HepG2 (cell line): Measurements from ENCODE around the gene CIBAR2. TPM values are rescaled to one million over a fixed set of nuclear protein-coding genes. Genes with fewer than 3 reads are reported as not detected.
A peak's percentile ranks its signal among the peaks of the same experiment; 100 is the strongest.

ENCODE experiments used
- AGO1 ChIP-seq: fragments of 200-400 bp; formaldehyde crosslinking; IDR thresholded peaks from 2 replicates; pipeline ENCODE4 v1.6.1; 2017; ENCODE audit warnings: mild to moderate bottlenecking, low read depth, low read length, moderate library complexity; ENCODE audit not compliant: poor library complexity, severe bottlenecking
- ATF7-NPFF ChIP-seq: sonication (generic); formaldehyde crosslinking; IDR thresholded peaks from 2 replicates; pipeline ENCODE4 v1.8.1; 2023; ENCODE audit warnings: mild to moderate bottlenecking, low read depth, missing genetic modification reagents, moderate library complexity
- BRD4 ChIP-seq: sonication (generic); formaldehyde crosslinking; IDR thresholded peaks from 2 replicates; pipeline ENCODE4 v1.4.0; 2020; ENCODE audit warnings: missing genetic modification reagents
- FOXP1 ChIP-seq, 2 experiments: fragments of 450-650 bp in 1 of 2; IDR thresholded peaks; 2 replicates each; pipeline ENCODE4 v1.6.1; 2017 to 2018; ENCODE audit warnings: antibody characterized with exemption in 1 of 2
- GABPB1 ChIP-seq: IDR thresholded peaks from 2 replicates; pipeline ENCODE4 v1.6.1; 2016; ENCODE audit warnings: mild to moderate bottlenecking, missing genetic modification reagents, moderate library complexity, missing compliant biosample characterization
- HIVEP1 ChIP-seq: sonication (generic); formaldehyde crosslinking; IDR thresholded peaks from 2 replicates; pipeline ENCODE4 v1.4.0; 2020; ENCODE audit warnings: mild to moderate bottlenecking, missing genetic modification reagents
- HMG20A ChIP-seq: IDR thresholded peaks from 2 replicates; pipeline ENCODE4 v1.6.1; 2016; ENCODE audit warnings: borderline replicate concordance
- KDM2A ChIP-seq: sonication (generic); formaldehyde crosslinking; IDR thresholded peaks from 2 replicates; pipeline ENCODE4 v1.4.0; 2020; ENCODE audit warnings: low read depth, missing genetic modification reagents, borderline replicate concordance
- KLF6 ChIP-seq: IDR thresholded peaks from 2 replicates; pipeline ENCODE4 v1.8.0; 2016; ENCODE audit warnings: missing biosample characterization, missing genetic modification reagents
- MBD4 ChIP-seq: IDR thresholded peaks from 2 replicates; pipeline ENCODE4 v1.6.1; 2012; ENCODE audit warnings: low read length, inconsistent platforms, borderline replicate concordance
- PHF8 ChIP-seq: sonication (generic); formaldehyde crosslinking; IDR thresholded peaks from 2 replicates; pipeline ENCODE4 v1.5.0; 2020; ENCODE audit warnings: missing genetic modification reagents
- RCOR2 ChIP-seq: IDR thresholded peaks from 2 replicates; pipeline ENCODE4 v1.6.1; 2016; ENCODE audit warnings: missing biosample characterization, missing genetic modification reagents
- SMARCE1 ChIP-seq: fragments of 450-650 bp; IDR thresholded peaks from 2 replicates; pipeline ENCODE4 v1.6.1; 2017; ENCODE audit warnings: borderline replicate concordance
- ZFYVE20 ChIP-seq: sonication (generic); formaldehyde crosslinking; IDR thresholded peaks from 2 replicates; pipeline ENCODE4 v1.8.0; 2023; ENCODE audit warnings: low read depth, mild to moderate bottlenecking, moderate library complexity, missing genetic modification reagents, borderline replicate concordance
- ZNF124 ChIP-seq: sonication (generic); formaldehyde crosslinking; IDR thresholded peaks from 2 replicates; pipeline ENCODE4 v1.4.0; 2020; ENCODE audit warnings: missing genetic modification reagents
- ZNF136 ChIP-seq: sonication (generic); formaldehyde crosslinking; IDR thresholded peaks from 2 replicates; pipeline ENCODE4 v1.8.1; 2022; ENCODE audit warnings: low read depth, mild to moderate bottlenecking, moderate library complexity, missing genetic modification reagents
- ZNF44 ChIP-seq: sonication (generic); formaldehyde crosslinking; IDR thresholded peaks from 2 replicates; pipeline ENCODE4 v1.5.1; 2020; ENCODE audit warnings: mild to moderate bottlenecking, missing genetic modification reagents
- ZNF616 ChIP-seq: sonication (generic); formaldehyde crosslinking; IDR thresholded peaks from 2 replicates; pipeline ENCODE4 v1.5.0; 2020; ENCODE audit warnings: low read depth, mild to moderate bottlenecking, missing genetic modification reagents
- polyA plus RNA-seq, 8 experiments: library from polyadenylated mRNA; depleted of rRNA in 3 of 8; stranded (reverse) in 7 of 8; unstranded in 1 of 8; fragments of >200 nt; fragmentation: Illumina TruSeq in 4 of 8; extraction: Trizol in 4 of 8; gene quantifications; 2 replicates each; pipeline versions ENCODE4 v1.2.1 to v1.2.3, GENCODE V29; 2011 to 2016; ENCODE audit warnings: low read depth in 4 of 8, missing spikeins in 1 of 8, mixed read lengths in 1 of 8; ENCODE audit not compliant: insufficient read depth in 1 of 8
- total RNA-seq, 5 experiments: library from RNA; depleted of rRNA; stranded (reverse); fragments of >200 nt; fragmentation: Illumina TruSeq; extraction: Trizol; gene quantifications; 2 replicates each; pipeline ENCODE4 v1.2.3, GENCODE V29; 2016; ENCODE audit warnings: low read depth in 1 of 5
- TF ChIP-seq, protein P1 (sequence below): sonication (generic); formaldehyde crosslinking; IDR thresholded peaks from 2 replicates; pipeline ENCODE4 v1.4.0; 2020; ENCODE audit warnings: missing genetic modification reagents, borderline replicate concordance
- TF ChIP-seq, protein P2 (sequence below): sonication (generic); formaldehyde crosslinking; IDR thresholded peaks from 2 replicates; pipeline ENCODE4 v1.4.0; 2020; ENCODE audit warnings: mild to moderate bottlenecking, missing genetic modification reagents, borderline replicate concordance
- TF ChIP-seq, protein P3 (sequence below): sonication (generic); formaldehyde crosslinking; IDR thresholded peaks from 2 replicates; pipeline ENCODE4 v1.8.1; 2023; ENCODE audit warnings: mild to moderate bottlenecking, missing genetic modification reagents
- TF ChIP-seq, protein P4 (sequence below): sonication (generic); formaldehyde crosslinking; IDR thresholded peaks from 2 replicates; pipeline ENCODE4 v1.5.1; 2020; ENCODE audit warnings: missing genetic modification reagents, mild to moderate bottlenecking, borderline replicate concordance

Gene CIBAR2
- total and polyA plus RNA-seq, 2 of the 13 experiments (the other 11 are each of a cell fraction or from before 2014, with no cell fraction given), result not detected

DNA sequence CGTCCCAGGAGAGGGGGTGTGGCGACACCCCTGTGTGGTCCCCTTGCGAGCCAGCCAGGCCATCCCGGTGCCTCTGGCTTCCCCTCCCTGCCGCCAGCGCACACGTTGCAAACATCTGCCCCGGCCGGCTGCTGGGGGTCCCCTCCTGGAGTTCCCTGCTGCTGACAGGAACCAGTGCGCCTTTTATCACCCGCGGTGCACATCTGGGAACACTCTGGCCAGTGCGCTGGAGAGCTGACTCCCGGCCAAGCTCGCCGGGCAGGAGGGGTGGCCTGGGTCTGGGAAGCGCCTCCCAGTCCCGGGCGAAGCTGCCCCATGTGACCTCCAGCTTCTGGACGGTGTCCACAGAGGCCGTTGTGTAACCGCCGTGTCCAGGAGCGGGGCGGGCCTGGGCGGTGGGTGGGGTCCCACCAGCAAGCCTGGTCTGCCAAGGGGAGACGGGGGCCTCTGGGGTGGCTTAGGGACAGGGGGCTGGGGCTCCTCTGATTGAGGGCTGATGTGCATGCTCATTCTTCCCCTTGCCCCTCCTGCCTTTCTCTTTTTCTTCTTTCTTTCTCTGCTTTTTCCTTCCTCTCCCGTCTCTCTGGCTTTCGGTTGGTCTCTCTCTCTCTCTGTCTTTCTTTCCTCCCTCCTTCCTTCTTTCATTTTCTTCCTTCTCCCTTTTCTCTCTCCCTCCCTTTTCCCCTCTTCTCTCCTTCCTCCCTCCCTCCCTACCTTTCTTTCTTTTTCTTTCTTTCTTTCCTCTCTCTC is 25.2 kb upstream of the CIBAR2 start (continued):
- TF ChIP-seq, protein P1, sequence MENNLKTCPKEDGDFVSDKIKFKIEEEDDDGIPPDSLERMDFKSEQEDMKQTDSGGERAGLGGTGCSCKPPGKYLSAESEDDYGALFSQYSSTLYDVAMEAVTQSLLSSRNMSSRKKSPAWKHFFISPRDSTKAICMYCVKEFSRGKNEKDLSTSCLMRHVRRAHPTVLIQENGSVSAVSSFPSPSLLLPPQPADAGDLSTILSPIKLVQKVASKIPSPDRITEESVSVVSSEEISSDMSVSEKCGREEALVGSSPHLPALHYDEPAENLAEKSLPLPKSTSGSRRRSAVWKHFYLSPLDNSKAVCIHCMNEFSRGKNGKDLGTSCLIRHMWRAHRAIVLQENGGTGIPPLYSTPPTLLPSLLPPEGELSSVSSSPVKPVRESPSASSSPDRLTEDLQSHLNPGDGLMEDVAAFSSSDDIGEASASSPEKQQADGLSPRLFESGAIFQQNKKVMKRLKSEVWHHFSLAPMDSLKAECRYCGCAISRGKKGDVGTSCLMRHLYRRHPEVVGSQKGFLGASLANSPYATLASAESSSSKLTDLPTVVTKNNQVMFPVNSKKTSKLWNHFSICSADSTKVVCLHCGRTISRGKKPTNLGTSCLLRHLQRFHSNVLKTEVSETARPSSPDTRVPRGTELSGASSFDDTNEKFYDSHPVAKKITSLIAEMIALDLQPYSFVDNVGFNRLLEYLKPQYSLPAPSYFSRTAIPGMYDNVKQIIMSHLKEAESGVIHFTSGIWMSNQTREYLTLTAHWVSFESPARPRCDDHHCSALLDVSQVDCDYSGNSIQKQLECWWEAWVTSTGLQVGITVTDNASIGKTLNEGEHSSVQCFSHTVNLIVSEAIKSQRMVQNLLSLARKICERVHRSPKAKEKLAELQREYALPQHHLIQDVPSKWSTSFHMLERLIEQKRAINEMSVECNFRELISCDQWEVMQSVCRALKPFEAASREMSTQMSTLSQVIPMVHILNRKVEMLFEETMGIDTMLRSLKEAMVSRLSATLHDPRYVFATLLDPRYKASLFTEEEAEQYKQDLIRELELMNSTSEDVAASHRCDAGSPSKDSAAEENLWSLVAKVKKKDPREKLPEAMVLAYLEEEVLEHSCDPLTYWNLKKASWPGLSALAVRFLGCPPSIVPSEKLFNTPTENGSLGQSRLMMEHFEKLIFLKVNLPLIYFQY (CRISPR knock-in tag), result no peak; the same call in 1 of the 2 replicates
- TF ChIP-seq RCOR2 (no peak; the same call in 1 of the 2 replicates), ZNF616 (CRISPR knock-in tag) (no peak), KLF6 (CRISPR knock-in tag) (no peak), GABPB1 (CRISPR knock-in tag) (peak; percentile 71; the same call in 1 of the 2 replicates), ZNF124 (peak; percentile 26; the same call in 1 of the 2 replicates), ZNF44 (CRISPR knock-in tag) (no peak), PHF8 (CRISPR knock-in tag) (peak; percentile 75; the same call in 1 of the 2 replicates), SMARCE1 (no peak), ZFYVE20 (CRISPR knock-in tag) (0 out of 2 replicates have a peak, but pooled peaks have one; percentile 55), KDM2A (CRISPR knock-in tag) (peak; percentile 54), FOXP1 (IDR thresholded peaks at IDR 0.05) (no peak), FOXP1 (CRISPR knock-in tag; IDR thresholded peaks at IDR 0.05) (no peak), MBD4 (no peak), ATF7-NPFF (peak; percentile 94), ZNF136 (CRISPR knock-in tag) (0 out of 2 replicates have a peak, but pooled peaks have one; percentile 44), BRD4 (peak; percentile 89), AGO1 (peak; percentile 26), HIVEP1 (CRISPR knock-in tag) (peak; percentile 96), HMG20A (CRISPR knock-in tag) (peak; percentile 66)
- TF ChIP-seq, protein P2, sequence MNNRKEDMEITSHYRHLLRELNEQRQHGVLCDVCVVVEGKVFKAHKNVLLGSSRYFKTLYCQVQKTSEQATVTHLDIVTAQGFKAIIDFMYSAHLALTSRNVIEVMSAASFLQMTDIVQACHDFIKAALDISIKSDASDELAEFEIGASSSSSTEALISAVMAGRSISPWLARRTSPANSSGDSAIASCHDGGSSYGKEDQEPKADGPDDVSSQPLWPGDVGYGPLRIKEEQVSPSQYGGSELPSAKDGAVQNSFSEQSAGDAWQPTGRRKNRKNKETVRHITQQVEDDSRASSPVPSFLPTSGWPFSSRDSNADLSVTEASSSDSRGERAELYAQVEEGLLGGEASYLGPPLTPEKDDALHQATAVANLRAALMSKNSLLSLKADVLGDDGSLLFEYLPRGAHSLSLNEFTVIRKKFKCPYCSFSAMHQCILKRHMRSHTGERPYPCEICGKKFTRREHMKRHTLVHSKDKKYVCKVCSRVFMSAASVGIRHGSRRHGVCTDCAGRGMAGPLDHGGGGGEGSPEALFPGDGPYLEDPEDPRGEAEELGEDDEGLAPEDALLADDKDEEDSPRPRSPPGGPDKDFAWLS (CRISPR knock-in tag), result no peak
- TF ChIP-seq, protein P3, sequence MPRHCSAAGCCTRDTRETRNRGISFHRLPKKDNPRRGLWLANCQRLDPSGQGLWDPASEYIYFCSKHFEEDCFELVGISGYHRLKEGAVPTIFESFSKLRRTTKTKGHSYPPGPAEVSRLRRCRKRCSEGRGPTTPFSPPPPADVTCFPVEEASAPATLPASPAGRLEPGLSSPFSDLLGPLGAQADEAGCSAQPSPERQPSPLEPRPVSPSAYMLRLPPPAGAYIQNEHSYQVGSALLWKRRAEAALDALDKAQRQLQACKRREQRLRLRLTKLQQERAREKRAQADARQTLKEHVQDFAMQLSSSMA, result no peak
- TF ChIP-seq, protein P4, sequence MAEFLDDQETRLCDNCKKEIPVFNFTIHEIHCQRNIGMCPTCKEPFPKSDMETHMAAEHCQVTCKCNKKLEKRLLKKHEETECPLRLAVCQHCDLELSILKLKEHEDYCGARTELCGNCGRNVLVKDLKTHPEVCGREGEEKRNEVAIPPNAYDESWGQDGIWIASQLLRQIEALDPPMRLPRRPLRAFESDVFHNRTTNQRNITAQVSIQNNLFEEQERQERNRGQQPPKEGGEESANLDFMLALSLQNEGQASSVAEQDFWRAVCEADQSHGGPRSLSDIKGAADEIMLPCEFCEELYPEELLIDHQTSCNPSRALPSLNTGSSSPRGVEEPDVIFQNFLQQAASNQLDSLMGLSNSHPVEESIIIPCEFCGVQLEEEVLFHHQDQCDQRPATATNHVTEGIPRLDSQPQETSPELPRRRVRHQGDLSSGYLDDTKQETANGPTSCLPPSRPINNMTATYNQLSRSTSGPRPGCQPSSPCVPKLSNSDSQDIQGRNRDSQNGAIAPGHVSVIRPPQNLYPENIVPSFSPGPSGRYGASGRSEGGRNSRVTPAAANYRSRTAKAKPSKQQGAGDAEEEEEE (CRISPR knock-in tag), result no peak
